SK-N-SH treated with all-trans-retinoic acid at 6 μM for 48 hours (cell line): ENCODE measurements around the gene C1orf141.

Source experiments
- CSDC2 ChIP-seq: fragments of 250-450 bp; sonication (Bioruptor Pico); IDR thresholded peaks from 2 replicates; pipeline ENCODE4 v1.5.0; 2020; ENCODE audit warnings: mild to moderate bottlenecking, moderate library complexity
- TF ChIP-seq, protein P1 (sequence below): fragments of 250-450 bp; sonication (Bioruptor Pico); IDR thresholded peaks from 2 replicates; pipeline ENCODE4 v1.5.1; 2020; ENCODE audit warnings: low read depth, mild to moderate bottlenecking, moderate library complexity

DNA sequence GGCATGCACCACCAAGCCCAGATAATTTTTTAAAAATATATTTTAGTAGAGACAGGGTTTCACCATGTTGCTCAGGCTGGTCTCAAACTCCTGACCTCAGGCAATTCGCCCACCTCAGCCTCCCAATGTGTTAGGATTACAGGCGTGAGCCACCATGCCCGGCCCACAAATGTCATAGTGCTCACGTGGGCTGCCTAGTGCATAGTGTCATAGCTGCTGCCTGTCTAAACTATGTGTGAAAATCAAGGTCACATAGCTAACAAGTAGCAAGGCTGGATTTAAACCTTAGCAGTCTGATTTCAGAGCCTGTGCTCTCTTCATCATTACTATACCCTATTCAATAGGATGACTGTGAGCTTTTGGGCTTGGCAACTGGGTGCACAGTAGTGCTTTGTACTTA, 10.3 kb downstream of the C1orf141 start:
- TF ChIP-seq, protein P1, sequence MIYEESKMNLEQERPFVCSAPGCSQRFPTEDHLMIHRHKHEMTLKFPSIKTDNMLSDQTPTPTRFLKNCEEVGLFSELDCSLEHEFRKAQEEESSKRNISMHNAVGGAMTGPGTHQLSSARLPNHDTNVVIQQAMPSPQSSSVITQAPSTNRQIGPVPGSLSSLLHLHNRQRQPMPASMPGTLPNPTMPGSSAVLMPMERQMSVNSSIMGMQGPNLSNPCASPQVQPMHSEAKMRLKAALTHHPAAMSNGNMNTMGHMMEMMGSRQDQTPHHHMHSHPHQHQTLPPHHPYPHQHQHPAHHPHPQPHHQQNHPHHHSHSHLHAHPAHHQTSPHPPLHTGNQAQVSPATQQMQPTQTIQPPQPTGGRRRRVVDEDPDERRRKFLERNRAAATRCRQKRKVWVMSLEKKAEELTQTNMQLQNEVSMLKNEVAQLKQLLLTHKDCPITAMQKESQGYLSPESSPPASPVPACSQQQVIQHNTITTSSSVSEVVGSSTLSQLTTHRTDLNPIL (CRISPR knock-in tag): no peak
- no peak for TF ChIP-seq CSDC2
